NT2/D1 (cell line): ENCODE measurements around the gene MINK1.

Experiments
- DNase-seq: peaks from one replicate; pipeline ENCODE4 v3.0.0-alpha.2; 2011; ENCODE audit warnings: low read depth, low spot score
- H3K27me3 ChIP-seq: 2 replicates; pipeline ENCODE4 v1.6.0; 2011; ENCODE audit warnings: mild to moderate bottlenecking; ENCODE audit not compliant: insufficient read length, insufficient read depth
- H3K36me3 ChIP-seq: 2 replicates; pipeline ENCODE4 v1.6.1; 2011; ENCODE audit warnings: mild to moderate bottlenecking, low read length, mixed read lengths; ENCODE audit not compliant: insufficient read depth, insufficient read length
- H3K4me1 ChIP-seq: 2 replicates; pipeline ENCODE4 v1.5.1; 2011; ENCODE audit not compliant: insufficient read depth, insufficient read length
- H3K4me3 ChIP-seq: 2 replicates; pipeline ENCODE4 v1.5.1; 2011; ENCODE audit warnings: low read depth; ENCODE audit not compliant: insufficient read length
- H3K9ac ChIP-seq: 2 replicates; pipeline ENCODE4 v1.6.0; 2011; ENCODE audit warnings: low read depth; ENCODE audit not compliant: insufficient read length
- H3K9me3 ChIP-seq: 2 replicates; pipeline ENCODE4 v1.5.1; 2011; ENCODE audit warnings: mild to moderate bottlenecking, low read length; ENCODE audit not compliant: insufficient read depth
- SUZ12 ChIP-seq: IDR thresholded peaks from 2 replicates; pipeline ENCODE4 v1.6.1; 2011; ENCODE audit not compliant: insufficient read length, insufficient read depth; ENCODE audit errors: extremely low read depth
- YY1 ChIP-seq: IDR thresholded peaks from 2 replicates; pipeline ENCODE4 v1.6.1; 2011; ENCODE audit not compliant: insufficient read length, insufficient read depth
- ZNF274 ChIP-seq: IDR thresholded peaks from 2 replicates; pipeline ENCODE4 v1.6.1; 2011; ENCODE audit warnings: mild to moderate bottlenecking, low read depth, low read length

MINK1 gene

DNA sequence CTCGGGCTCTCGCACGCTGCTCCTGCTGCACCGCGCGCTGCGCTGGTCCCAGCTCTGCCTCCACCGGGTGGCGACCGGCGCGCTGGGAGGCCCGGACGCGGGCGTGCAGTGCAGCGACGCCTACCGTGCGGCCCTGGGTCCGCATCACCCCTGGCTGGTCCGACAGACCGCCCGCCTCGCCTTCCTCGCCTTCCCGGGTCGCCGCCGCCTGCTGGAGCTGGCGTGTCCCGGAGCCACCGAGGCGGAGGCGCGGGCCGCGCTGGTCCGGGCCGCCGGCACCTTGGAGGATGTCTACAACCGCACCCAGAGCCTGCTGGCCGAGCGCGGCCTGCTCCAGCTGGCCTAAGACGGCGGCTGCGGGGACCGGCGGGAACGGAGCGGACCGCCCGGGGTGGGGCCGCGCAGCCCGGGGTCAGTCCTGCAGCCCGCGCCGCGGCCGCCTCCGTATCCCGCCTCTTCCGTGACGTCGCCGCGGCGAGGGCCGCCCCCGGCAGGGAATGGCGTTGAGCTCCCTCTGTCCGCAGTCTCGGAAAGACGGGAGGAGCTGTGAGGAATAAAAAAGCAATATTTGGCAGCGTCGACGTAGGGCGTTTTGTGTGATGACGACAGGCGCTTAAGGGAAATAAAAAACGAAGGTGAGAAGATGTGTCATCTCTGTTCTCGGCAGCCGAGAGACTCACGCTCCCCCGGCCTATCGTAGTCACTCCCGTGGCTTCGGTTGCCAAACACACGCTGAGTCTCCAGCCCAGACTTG lies 43.0 kb upstream of the MINK1 start:
- no peaks in the 10 kb centered on the region for H3K36me3 ChIP-seq
- H3K4me1 ChIP-seq = peaks cover 6% of the 10 kb centered on the region
- DNase-seq = peak; percentile 43
- peak overlapping the region; percentile 85 for H3K9ac ChIP-seq
- peaks cover 28% of the 10 kb centered on the region for H3K27me3 ChIP-seq
- TF ChIP-seq YY1 (no peak), ZNF274 (no peak), SUZ12 (no peak)
- H3K9me3 ChIP-seq = no peaks in the 10 kb centered on the region
- H3K4me3 ChIP-seq = peak overlapping the region; percentile 75

DNA sequence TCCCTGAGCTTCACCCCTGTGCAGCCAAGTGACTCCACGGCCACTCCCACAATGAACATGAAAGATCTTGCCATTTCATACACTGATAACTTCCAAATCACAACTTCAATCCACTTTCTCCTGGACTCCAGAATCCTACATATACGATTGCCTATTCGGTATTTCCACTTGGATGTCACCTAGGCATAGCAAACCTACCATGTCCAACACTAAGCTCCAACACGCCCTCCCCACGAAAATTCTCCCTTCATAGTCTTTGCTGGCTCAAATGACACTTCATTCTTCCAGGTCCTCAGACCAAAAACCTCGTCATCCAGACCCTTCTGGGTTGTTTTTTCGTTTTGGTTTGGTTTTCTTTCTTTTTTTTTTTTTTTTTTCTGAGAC lies 42.4 kb upstream of the MINK1 start:
- H3K27me3 ChIP-seq = peaks cover 22% of the 10 kb centered on the region
- peak overlapping the region; percentile 61 for H3K9ac ChIP-seq
- no peak for TF ChIP-seq ZNF274
- TF ChIP-seq SUZ12 = no peak
- TF ChIP-seq YY1 = no peak
- H3K4me3 ChIP-seq = peak overlapping the region; percentile 75
- H3K4me1 ChIP-seq = peaks cover 2% of the 10 kb centered on the region
- H3K36me3 ChIP-seq = no peaks in the 10 kb centered on the region
- H3K9me3 ChIP-seq = no peaks in the 10 kb centered on the region
- DNase-seq = no peak

DNA sequence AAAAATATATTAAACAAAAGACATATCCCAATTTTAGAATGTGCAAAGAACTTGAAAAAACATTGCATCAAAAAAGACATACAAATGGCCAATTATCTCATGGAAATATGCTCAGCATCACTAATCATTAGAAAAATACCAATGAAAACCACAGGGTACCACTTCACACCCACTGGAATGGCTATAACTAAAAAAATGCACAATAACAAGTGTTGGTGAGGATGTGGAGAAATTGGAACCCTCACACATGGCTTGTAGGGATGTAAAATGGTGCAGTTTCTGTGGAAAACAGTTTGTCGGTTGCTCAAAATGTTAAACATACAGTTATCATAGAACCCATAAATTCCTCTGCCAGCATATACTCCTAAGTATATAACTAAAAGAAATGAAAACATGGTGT lies 38.0 kb upstream of the MINK1 start:
- peaks cover 25% of the 10 kb centered on the region for H3K36me3 ChIP-seq
- H3K9ac ChIP-seq = no peak overlapping the region
- no peak overlapping the region for H3K4me3 ChIP-seq
- peaks cover 10% of the 10 kb centered on the region for H3K27me3 ChIP-seq
- H3K4me1 ChIP-seq = peaks cover 3% of the 10 kb centered on the region
- TF ChIP-seq ZNF274 = no peak
- no peak for TF ChIP-seq SUZ12
- TF ChIP-seq YY1 = no peak
- H3K9me3 ChIP-seq = no peaks in the 10 kb centered on the region
- no peak for DNase-seq

DNA sequence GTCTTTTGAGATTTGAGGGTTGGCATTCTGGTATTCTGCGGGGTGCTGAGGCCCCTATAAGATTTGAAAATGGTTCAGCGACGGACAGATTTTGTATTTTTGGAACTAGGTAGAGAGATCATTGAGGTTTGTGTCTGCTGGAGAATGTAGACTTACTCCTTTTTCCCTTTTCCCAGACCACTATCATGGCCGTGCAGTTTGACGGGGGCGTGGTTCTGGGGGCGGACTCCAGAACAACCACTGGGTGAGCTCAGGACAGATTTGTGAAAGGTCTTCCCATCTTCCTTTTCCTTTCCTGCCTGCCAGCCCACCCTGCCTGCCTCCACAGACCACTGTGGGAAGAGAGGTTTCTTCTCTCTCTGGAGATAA lies 36.6 kb upstream of the MINK1 start:
- DNase-seq = no peak

DNA sequence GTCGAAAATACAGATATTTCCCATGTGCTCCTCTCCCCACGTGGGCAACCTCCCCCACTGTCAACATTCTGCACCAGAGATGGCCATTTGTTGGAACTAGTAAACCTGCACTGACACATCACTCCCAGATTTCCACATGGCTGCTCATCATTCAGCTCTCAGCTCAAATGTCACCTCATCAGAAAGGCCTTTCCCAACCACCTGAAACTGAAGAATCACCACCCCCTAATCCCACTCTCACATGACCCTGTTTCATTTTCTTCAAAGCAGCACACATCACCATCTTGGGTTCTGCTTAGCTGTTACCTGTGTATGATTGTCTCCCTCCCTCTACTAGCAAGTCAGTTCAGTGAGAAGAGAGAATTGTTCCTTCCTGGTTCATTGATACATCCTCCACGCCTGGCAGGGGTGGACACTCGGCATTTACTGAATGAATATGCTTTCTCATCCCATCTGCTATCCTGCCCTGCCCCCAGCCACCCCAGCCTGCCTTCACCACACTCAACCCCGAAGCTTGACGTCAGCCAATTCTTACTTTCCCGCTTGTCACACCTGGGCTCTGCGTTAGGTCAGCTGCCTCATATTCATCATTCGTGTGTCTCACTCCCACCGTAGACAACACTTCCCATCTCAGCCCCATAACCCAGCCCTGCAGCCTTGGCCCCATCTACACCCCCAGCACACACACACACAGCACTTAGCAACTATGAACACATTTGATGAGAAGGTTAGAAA lies 32.5 kb upstream of the MINK1 start:
- H3K4me1 ChIP-seq = peaks cover 3% of the 10 kb centered on the region
- H3K9ac ChIP-seq = no peak overlapping the region
- TF ChIP-seq ZNF274 = no peak
- no peak for TF ChIP-seq YY1
- no peak for TF ChIP-seq SUZ12

More for the DNA sequence above, 36.6 kb upstream of the MINK1 start:
- Histone ChIP-seq H3K9ac (peak overlapping the region; percentile 95), H3K4me3 (peak overlapping the region; percentile 92), H3K36me3 (peaks cover 25% of the 10 kb centered on the region), H3K4me1 (peaks cover 3% of the 10 kb centered on the region), H3K27me3 (no peaks in the 10 kb centered on the region), H3K9me3 (no peaks in the 10 kb centered on the region)
- TF ChIP-seq ZNF274 = no peak
- TF ChIP-seq YY1 = no peak
- TF ChIP-seq SUZ12 = no peak

GRCh38 chr17:4802228-4802627 lies 30.9 kb upstream of the MINK1 start, which contains the start of gene C17orf114:
Gene C17orf114 (minus strand): TSS chr17:4802328.
- Histone ChIP-seq H3K27me3 (no peaks in the 10 kb centered on the region), H3K9ac (no peak within 1 kb of the TSS), H3K4me3 (no peak within 1 kb of the TSS), H3K4me1 (peaks cover 1% of the 10 kb centered on the region), H3K36me3 (peaks cover 20% of the 10 kb centered on the region), H3K9me3 (no peaks in the 10 kb centered on the region)
- TF ChIP-seq ZNF274 (no peak), SUZ12 (no peak), YY1 (no peak)
- DNase-seq = no peak

More for the DNA sequence above, 32.5 kb upstream of the MINK1 start:
- Histone ChIP-seq H3K4me3 (no peak overlapping the region), H3K9me3 (no peaks in the 10 kb centered on the region), H3K27me3 (no peaks in the 10 kb centered on the region), H3K36me3 (peaks cover 25% of the 10 kb centered on the region)
- no peak for DNase-seq

GRCh38 chr17:4806456-4806776 lies 26.7 kb upstream of the MINK1 start:
- peak overlapping the region; percentile 72 for H3K9ac ChIP-seq
- no peak for DNase-seq
- H3K27me3 ChIP-seq = no peaks in the 10 kb centered on the region
- TF ChIP-seq YY1 = no peak
- TF ChIP-seq ZNF274 = no peak
- no peak for TF ChIP-seq SUZ12
- H3K36me3 ChIP-seq = peaks cover 25% of the 10 kb centered on the region
- peak overlapping the region; percentile 64 for H3K4me3 ChIP-seq
- no peaks in the 10 kb centered on the region for H3K9me3 ChIP-seq
- H3K4me1 ChIP-seq = peaks cover 4% of the 10 kb centered on the region
